GM21619 (cell line): ENCODE data around the gene BCL11B.
A peak's percentile ranks its signal among the peaks of the same experiment; 100 is the strongest.

Source experiments
- ATAC-seq: cut with Tn5 transposase; IDR thresholded peaks from one replicate; pipeline ENCODE4 v1.9.1; 2021; ENCODE audit not compliant: unreplicated experiment

The BCL11B gene

GRCh38 chr14:99268810-99269707 lies 2.9 kb downstream of the BCL11B start:
- ATAC-seq, result no peak

- ATAC-seq, result no peak
Observed at GRCh38 chr14:99267837-99268781, 3.9 kb downstream of the BCL11B start.

- no peak for ATAC-seq
Observed at GRCh38 chr14:99267381-99267780, 4.6 kb downstream of the BCL11B start.

- ATAC-seq, result peak; percentile 86
Observed at GRCh38 chr14:99266181-99267178, 5.5 kb downstream of the BCL11B start.

- ATAC-seq, result no peak
Observed at GRCh38 chr14:99265571-99265970, 6.4 kb downstream of the BCL11B start.

- ATAC-seq, result no peak
Observed at GRCh38 chr14:99264691-99265450, 7.1 kb downstream of the BCL11B start.

GRCh38 chr14:99263564-99264330 lies 8.2 kb downstream of the BCL11B start:
- ATAC-seq, result no peak

- ATAC-seq, result no peak
Observed at GRCh38 chr14:99262977-99263448, 9.0 kb downstream of the BCL11B start.

GRCh38 chr14:99261912-99262787 lies 9.8 kb downstream of the BCL11B start:
- ATAC-seq, result no peak

GRCh38 chr14:99260587-99261551 lies 11.1 kb downstream of the BCL11B start:
- ATAC-seq, result no peak

GRCh38 chr14:99260116-99260515 lies 11.9 kb downstream of the BCL11B start:
- ATAC-seq, result no peak

GRCh38 chr14:99258876-99259726 lies 12.9 kb downstream of the BCL11B start:
- ATAC-seq, result no peak

- no peak for ATAC-seq
Observed at GRCh38 chr14:99258341-99258861, 13.6 kb downstream of the BCL11B start.

- no peak for ATAC-seq
Observed at GRCh38 chr14:99257673-99258221, 14.2 kb downstream of the BCL11B start.

GRCh38 chr14:99257122-99257672 lies 14.8 kb downstream of the BCL11B start:
- no peak for ATAC-seq
